GM18870 (cell line): ENCODE data around the gene PRKN.

Source experiments
- ATAC-seq: cut with Tn5 transposase; IDR thresholded peaks from one replicate; pipeline ENCODE4 v1.9.1; 2021; ENCODE audit warnings: moderate library complexity; ENCODE audit not compliant: unreplicated experiment

Gene PRKN

GRCh38 chr6:162258647-162259046, 468.9 kb downstream of the PRKN start:
- no peak for ATAC-seq

- no peak for ATAC-seq
These were observed 471.2 kb downstream of the PRKN start for GRCh38 chr6:162256361-162256760.

GRCh38 chr6:162251257-162251656, 476.3 kb downstream of the PRKN start:
- ATAC-seq: no peak

GRCh38 chr6:162249907-162250642, 477.5 kb downstream of the PRKN start:
- ATAC-seq: no peak

- ATAC-seq: no peak
These were observed 481.6 kb downstream of the PRKN start for GRCh38 chr6:162245830-162246420.

GRCh38 chr6:162244031-162244430, 483.5 kb downstream of the PRKN start:
- ATAC-seq: no peak

- ATAC-seq: no peak
These were observed 484.7 kb downstream of the PRKN start for GRCh38 chr6:162242915-162243314.

- ATAC-seq: no peak
These were observed 488.2 kb downstream of the PRKN start for GRCh38 chr6:162239330-162239729.

- no peak for ATAC-seq
These were observed 488.9 kb downstream of the PRKN start for GRCh38 chr6:162238675-162239074.

- no peak for ATAC-seq
These were observed 490.2 kb downstream of the PRKN start for GRCh38 chr6:162237331-162237730.

- ATAC-seq: no peak
These were observed 492.9 kb downstream of the PRKN start for GRCh38 chr6:162234631-162235030.

- ATAC-seq: no peak
These were observed 497.3 kb downstream of the PRKN start for GRCh38 chr6:162230147-162230752.

- no peak for ATAC-seq
These were observed 498.5 kb downstream of the PRKN start for GRCh38 chr6:162229093-162229492.

GRCh38 chr6:162226803-162227202, 500.8 kb downstream of the PRKN start:
- ATAC-seq: no peak

GRCh38 chr6:162222521-162222920, 505.0 kb downstream of the PRKN start:
- no peak for ATAC-seq

- ATAC-seq: no peak
These were observed 506.7 kb downstream of the PRKN start for GRCh38 chr6:162220876-162221275.

GRCh38 chr6:162219266-162219665, 508.3 kb downstream of the PRKN start:
- ATAC-seq: no peak

GRCh38 chr6:162217811-162218493, 509.6 kb downstream of the PRKN start:
- ATAC-seq: no peak

GRCh38 chr6:162217058-162217457, 510.5 kb downstream of the PRKN start:
- no peak for ATAC-seq

- no peak for ATAC-seq
These were observed 515.8 kb downstream of the PRKN start for GRCh38 chr6:162211777-162212176.

- no peak for ATAC-seq
These were observed 516.5 kb downstream of the PRKN start for GRCh38 chr6:162211022-162211421.

GRCh38 chr6:162203287-162203686, 524.3 kb downstream of the PRKN start:
- no peak for ATAC-seq
